Epithelial cell of proximal tubule (primary cell): ENCODE measurements around the gene GNAS-AS1. TPM values are rescaled to one million over a fixed set of nuclear protein-coding genes. Genes with fewer than 3 reads are reported as not detected.
"Not testable (repeated sequence)": the region's sequence is repeated elsewhere in the genome, so short reads cannot be mapped to it uniquely, and the experiment has no call there.

Experiments
- DNase-seq: peaks from one replicate; pipeline ENCODE4 v3.0.0-alpha.2; 2011; ENCODE audit warnings: low read depth
- H3K4me3 ChIP-seq: 2 replicates; pipeline ENCODE4 v1.5.1; 2011; ENCODE audit warnings: low read depth, mild to moderate bottlenecking, low read length
- total RNA-seq: library from RNA; depleted of rRNA; stranded (reverse); fragments of >200 nt; gene quantifications from 2 replicates; pipeline ENCODE4 v1.2.3, GENCODE V29; 2015
- TF ChIP-seq, protein P1 (sequence below): conservative IDR thresholded peaks from 2 replicates; pipeline ENCODE4 v1.5.1; 2012; ENCODE audit warnings: low read depth, mild to moderate bottlenecking, low read length

Gene GNAS-AS1
- total RNA-seq, 1 donor from 2014 or later = 0.35 TPM

DNA sequence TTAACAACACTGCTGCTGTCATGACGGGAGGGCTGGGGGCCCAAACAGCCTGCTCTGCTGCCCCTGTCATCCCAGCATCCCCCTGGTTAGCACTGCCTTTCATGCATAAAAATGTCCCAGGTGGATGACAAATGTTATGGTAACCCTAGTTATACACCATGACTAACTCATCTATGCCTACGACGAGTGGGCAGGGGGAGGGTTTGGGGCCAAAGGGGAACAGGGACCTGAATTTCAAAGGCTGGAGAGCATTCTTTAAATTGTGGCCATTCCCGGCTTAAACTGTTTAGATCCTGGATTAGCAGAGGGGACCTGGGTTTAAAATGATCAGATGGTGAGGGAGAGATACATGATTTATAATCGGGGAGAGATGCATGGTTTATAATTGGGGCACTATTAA lies 24.4 kb downstream of the GNAS-AS1 start:
- no peak for DNase-seq
- no peak overlapping the region for H3K4me3 ChIP-seq
- TF ChIP-seq, protein P1, sequence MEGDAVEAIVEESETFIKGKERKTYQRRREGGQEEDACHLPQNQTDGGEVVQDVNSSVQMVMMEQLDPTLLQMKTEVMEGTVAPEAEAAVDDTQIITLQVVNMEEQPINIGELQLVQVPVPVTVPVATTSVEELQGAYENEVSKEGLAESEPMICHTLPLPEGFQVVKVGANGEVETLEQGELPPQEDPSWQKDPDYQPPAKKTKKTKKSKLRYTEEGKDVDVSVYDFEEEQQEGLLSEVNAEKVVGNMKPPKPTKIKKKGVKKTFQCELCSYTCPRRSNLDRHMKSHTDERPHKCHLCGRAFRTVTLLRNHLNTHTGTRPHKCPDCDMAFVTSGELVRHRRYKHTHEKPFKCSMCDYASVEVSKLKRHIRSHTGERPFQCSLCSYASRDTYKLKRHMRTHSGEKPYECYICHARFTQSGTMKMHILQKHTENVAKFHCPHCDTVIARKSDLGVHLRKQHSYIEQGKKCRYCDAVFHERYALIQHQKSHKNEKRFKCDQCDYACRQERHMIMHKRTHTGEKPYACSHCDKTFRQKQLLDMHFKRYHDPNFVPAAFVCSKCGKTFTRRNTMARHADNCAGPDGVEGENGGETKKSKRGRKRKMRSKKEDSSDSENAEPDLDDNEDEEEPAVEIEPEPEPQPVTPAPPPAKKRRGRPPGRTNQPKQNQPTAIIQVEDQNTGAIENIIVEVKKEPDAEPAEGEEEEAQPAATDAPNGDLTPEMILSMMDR = no peak

DNA sequence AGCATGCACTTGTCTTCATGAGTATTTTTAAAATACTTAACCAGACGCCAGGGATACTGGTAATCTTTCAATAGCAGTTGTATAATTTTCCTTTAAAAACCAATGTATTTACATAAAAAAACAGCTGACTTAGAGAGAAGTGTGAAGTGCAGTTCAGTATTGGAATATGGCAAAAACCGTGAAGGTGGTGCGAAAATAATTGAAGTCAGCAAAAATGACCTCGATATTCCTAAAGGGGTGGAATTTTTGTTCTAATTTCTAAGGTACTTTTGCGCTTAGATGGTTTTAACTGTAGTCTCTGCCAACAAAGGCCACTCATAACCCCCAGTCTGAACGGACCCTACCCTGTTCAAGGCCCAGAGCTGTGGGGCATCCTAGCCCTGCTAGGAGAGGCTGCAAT lies 25.3 kb downstream of the GNAS-AS1 start:
- TF ChIP-seq, protein P1 = no peak
- H3K4me3 ChIP-seq = no peak overlapping the region
- no peak for DNase-seq

DNA sequence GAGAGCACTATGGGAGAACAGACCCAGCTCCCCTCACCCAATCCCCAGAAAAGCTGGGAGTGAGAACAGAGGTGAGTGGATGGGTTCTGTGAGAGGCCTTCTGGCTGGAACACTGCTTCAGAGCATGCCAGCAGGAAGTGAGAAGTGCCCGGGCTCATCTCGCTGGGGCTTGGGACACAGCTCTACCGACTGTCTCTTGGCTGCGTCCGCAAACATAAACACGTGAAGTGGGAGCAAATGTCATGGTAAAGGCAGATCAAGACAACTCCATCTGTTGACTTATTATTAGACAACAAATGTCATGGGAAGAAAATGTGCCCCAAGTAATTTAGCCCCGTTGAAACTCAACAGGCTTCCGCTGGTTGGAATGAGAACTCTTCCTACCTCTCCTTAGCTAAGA lies 25.9 kb downstream of the GNAS-AS1 start:
- no peak for DNase-seq
- H3K4me3 ChIP-seq = no peak overlapping the region
- TF ChIP-seq, protein P1 = no peak

DNA sequence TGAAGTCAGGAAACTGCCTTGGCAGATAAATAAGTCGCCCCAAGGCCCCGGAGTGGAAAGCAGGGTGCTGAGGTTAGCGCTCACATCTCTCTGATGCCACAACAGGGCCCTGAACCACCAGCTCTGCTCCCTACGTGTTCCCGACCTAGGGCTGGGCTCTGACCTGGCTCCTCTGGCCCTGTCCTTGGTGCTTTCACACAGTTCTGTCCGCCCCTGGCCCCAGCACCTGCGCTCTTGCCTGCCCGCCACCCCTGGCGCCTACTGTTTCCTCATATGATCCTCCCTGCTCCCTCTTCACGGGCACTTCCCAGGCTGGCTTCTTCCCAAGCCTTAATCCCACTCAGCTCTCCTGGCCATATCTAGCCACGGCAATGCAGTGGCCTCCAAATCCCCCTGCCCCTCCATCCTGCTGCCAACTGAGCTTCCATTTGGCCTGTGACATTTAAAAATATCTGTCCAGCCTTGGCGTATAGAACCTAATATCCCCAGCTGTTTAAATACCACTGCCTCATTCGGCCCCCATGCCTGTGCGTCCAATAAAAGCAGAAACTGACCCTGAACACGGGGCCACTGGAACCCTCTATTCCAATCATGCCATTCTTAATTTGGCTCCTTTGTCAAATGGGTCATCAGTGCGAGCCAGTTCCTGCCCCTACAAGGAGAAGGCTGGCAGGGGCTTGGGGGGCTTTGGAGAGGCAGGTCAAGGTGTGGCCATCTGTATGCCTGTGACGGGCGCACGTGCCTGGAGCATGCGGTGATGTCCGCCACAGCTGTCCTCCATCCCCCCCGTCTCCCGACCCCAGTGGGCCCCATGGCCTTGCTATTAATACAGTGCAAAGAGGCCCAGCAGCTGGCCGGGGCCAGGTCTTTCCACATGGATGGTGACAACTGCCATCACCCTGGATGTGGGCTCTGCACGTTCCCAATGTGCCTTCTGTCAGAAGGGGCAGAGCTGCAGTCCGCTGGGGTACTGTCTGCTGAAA lies 27.7 kb downstream of the GNAS-AS1 start:
- DNase-seq = no peak
- TF ChIP-seq, protein P1 = no peak
- H3K4me3 ChIP-seq = no peak overlapping the region

DNA sequence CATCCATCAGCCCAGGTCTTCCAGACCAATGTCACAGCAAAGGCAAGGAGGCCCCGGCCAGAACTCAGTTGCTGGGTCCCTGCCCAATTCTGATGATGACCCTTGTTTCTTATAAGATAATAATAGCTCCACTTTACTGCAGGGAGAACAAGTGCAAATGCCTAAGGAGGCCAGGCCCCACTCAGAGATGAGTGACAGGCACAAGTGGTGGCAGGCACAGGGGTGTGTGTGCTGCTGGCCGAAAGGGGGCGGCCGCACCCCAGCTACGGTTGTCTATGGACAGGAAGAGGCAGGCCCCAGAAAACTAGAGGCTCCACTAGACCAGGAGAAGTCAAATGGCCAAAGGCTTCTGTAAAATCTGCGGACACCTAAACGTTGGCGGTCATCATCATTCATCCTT lies 28.6 kb downstream of the GNAS-AS1 start:
- no peak for DNase-seq
- TF ChIP-seq, protein P1 = no peak

DNA sequence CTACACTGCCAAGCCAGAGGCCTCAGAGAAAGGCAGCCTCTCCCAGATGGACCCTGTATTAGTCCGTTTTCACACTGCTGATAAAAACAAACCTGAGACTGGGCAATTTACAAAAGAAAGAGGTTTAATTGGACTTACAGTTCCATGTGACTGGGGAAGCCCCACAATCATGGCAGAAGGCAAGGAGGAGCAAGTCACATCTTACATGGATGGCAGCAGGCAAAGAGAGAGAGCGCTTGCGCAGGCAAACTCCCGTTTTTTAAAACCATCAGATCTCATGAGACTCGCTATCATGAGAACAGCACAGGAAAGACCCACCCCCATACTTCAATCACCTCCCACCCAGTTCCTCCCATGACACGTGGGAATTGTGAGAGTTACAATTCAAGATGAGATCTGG lies 30.2 kb downstream of the GNAS-AS1 start:
- not testable (repeated sequence) for DNase-seq, H3K4me3 ChIP-seq

More for the DNA sequence above, 28.6 kb downstream of the GNAS-AS1 start:
- no peak overlapping the region for H3K4me3 ChIP-seq

DNA sequence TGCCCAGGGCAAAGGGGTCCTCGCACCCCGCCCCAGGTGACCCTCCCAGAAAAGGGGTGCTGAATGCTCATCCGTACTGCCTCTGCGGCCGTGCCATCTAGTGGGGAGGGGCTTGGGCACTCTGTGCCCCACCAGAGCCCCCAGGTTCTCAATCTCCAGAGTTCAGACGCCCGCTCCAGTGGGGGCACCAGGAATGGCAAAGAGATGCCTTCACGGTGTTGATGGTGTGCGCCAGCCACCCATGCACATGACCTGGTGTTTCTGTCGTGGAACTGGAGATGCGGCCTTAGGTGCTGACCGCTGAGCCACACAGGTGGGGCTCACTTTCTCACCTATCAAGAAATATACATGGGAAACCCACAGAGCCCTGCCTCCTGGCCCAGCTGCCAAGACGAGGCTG lies 30.8 kb downstream of the GNAS-AS1 start:
- TF ChIP-seq, protein P1 = no peak
- no peak overlapping the region for H3K4me3 ChIP-seq

More for the DNA sequence above, 30.8 kb downstream of the GNAS-AS1 start:
- no peak for DNase-seq
